Inflammatory macrophage treated with lipopolysaccharide for 4 hours (primary cell): ENCODE data around the gene IGDCC3.

ENCODE experiments used
- DNase-seq: peaks from one replicate; pipeline ENCODE4 v3.0.0-alpha.2; 2020

The IGDCC3 gene

DNA sequence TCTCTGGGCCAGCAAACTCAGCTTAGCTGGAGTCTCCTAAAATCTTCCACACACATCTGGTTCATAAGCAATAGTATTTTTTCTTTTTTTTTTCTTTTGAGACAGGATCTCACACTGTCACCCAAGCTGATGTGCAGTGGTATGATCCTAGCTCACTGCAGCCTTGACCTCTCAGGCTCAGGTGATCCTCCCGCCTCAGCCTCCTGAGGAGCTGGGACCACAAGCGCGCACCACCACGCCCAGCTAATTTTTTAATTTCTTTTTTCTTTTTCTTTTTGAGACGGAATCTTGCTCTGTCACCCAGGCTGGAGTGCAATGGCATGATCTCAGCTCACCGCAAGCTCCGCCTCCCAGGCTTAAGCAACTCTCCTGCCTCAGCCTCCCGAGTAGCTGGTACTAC lies 39.0 kb downstream of the IGDCC3 start:
- no peak for DNase-seq

- DNase-seq = no peak
Observed at GRCh38 chr15:65338366-65338765, 39.4 kb downstream of the IGDCC3 start.

GRCh38 chr15:65337436-65338070 lies 40.2 kb downstream of the IGDCC3 start:
- DNase-seq = no peak

DNA sequence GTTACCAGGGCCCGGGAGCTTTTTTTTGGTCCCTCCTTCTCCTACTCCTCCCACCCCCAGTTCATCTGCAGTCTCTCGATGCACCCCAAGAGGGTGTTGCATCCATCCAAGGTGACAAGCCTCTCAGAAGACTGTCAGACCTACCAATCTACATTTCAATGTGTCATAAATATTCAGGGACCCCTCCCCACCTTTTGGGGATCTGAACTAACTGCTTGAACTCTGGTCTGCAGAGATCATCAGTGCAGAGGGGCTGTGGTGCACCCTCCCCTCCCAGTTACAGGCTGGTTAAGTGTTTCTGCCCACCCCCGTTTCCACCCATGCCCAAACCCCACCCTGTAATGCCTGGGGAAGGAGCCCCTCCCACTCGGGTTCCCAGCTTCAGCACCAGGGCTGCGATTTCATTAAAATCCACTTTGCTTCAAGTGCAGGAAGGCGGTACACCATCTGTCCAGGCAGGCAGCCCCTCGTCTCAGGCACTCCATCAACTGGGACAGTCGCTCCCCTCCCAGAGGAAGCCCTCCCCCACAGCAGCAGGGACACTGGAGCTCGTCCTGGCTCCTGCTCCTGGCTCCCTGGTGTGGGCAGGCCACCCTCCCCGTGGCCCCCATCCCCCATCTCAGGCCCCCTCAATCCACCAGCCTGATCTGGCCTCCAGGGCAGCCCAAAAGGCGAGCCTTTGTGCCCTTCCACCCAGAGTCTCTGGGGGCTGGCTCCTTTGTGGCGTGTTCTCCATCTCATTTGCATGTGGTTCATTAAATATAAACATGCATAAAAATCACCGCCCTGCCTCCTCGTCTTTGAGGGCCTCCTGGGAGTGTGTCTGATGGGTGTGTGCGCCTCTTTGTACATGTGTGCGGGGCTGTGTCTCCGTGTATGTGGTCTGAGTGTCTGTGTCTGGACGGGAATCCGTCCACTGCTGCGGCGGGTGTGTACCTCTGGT lies 41.0 kb downstream of the IGDCC3 start:
- DNase-seq = no peak

DNA sequence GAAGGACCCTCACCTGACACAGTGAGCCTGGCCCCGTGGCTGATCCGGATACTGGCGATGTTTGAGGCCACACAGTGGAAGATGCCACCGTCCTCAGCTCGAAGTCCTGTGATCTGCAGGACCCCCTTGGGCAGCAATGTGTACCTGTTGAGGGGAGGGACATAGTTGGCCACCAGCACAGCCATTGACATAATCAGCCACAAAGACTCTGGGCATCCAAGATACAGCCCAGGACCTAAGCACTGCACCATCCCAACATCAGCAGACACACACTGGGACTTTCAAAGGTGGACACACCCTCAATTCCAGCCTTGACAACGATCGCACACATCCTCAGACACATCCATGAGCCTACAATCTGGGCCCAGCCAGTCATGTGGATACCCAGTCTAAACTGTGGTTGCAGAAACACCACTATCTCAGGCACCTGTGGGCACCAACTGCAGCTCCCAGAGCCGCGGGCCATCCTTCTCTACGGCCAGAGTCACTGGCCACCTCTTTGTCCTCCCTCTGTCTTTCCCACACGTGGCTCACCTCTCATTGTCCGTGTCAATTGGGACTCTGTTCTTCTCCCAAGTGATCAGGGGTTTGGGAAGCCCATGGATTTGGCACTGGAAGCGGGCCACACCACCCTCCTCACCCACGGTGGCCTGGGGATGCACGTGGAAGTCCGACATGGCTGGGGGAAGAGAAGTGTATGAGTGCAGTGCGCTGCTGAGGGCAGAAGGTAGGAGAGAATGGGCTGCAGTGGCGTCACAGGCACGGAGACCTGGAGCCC lies 42.3 kb downstream of the IGDCC3 start:
- DNase-seq = no peak

DNA sequence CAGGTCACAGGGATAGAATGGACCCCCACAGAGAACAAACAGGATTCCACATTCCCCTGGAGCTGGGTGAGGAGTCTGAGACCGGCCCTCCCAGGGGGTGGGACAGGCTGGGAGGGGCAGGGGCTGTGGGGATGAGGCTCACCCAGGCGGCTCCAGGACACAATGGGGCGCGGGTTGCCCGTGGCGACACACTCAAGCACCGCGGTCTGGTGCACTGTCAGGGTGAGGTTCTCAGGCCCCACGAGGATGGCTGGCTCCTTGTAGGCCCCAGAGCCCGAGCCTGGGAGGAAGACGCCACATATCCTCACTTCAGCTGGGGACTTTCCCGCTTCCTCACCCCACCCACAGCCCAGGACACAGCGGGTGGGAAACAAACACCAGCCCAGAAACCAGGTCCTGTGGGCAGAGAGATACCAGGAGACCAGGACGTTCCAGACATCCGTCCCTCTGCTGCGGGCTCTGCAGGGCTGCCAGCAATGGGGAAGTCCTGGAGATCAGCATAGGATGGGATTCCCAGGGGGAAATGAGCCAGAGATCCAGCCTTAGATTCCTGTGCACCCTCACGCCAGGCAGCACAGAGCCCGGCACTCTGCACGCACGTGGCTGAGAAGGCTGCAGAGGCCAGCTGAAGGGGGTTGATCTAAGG lies 43.1 kb downstream of the IGDCC3 start:
- no peak for DNase-seq

DNA sequence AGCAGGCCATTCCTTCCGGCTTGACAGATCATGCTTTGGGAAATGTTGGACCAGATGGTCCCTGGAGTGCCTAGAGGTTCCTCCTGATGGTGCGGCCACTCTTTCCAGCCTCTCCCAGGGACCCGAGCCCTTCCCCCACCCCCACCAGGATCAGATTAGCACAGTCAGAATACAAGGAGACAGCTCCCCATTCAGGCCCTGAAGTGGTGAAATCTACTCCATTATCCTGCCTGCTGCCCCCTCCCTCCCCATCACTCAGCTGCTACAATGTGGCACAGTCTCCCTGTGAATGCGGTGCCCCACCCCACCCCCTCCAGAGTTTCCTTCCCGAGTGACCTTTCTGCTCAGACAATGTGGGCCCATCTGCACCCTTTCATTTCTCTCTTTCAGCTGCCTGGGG lies 43.9 kb downstream of the IGDCC3 start:
- DNase-seq = no peak

- DNase-seq = no peak
Observed at GRCh38 chr15:65333148-65333820, 44.5 kb downstream of the IGDCC3 start.

- DNase-seq = no peak
Observed at GRCh38 chr15:65332391-65333147, 45.2 kb downstream of the IGDCC3 start.

DNA sequence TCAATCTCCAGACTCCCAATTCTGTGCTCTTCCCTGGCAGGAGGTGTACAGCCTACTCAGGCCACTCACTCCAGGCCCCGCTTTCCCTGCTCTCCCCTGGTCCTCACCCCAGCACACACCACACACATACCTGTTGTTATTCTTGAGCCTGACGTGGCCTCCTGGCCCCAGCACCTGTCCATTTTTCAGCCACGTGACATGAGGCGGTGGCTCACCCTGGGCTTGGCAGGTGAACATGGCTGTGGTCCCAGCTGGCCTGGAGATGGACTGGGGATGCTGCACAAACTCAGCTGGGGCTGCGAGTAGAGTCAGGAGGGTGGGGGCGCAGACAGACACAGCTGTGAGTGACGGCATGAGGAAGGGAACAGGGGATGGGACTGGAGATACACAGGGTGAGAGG lies 46.0 kb downstream of the IGDCC3 start:
- DNase-seq = no peak

DNA sequence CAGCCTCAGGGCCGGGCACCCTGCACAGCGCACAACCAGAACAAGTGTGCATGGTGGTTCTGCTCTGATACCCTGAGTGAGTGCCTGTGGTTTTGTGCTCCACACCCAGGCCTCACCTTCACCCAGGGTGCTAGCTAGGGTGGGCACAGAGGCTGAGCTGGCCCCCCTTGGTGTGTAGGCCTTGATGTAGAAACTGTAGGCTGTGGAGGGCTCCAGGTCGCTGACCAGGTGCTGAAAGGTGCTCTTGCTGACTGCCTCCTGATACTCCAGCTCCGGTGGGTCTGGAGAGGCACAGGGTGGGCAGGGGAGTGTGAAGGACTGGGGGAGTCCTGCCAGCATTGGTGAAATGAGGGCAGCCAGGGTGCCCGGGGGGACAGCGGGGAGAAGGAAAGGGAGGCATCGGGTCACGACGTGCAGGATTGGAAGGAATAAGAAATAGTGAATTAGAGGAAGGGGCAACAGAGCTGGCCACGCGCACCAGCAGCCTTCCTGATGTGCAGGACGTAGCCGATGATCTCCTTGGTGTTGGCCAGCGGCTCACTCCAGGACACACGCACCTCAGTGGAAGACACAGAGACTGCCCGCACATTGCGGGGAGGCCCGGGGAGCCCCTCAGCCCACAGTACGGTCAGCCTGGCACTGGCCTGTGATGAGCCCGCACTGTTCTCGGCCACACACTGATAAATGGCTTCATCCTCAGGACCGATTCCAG lies 46.7 kb downstream of the IGDCC3 start:
- no peak for DNase-seq

DNA sequence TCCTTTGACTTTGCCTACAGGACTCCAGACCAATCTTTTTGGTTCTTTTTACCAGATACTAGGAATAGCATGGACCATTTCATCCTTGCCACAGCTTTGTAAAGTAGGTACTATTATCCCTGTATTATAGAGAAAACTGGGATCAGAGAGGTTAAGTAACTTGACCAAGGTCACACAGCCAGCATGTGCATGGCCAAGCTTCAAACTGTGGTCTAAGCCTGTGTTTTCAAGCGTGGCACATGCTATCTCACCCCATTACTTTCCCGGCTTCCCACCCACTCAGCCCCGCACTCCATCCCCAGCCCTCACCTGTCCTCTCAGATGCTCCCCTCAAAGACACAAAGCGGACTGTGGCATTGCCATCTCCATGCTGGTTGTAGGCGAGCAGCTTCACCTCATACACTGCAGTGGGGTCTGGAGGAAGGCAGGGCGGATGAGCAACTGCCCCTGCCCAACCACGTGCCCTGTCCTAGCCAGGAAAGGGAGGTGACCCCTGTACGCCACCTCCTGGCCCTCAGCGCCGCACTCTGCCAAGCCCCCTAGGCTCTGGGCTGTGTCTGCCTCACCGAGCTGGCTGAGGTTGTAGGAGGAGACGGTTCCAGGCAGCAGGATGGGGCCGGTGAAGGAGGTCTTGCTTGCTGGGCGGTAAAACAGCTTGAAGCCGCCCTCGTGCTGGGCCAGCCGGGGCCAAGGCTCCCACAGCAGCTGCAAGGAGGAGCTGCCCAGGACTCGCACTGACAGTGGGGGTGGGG lies 47.6 kb downstream of the IGDCC3 start:
- DNase-seq = no peak

- no peak for DNase-seq
Observed at GRCh38 chr15:65329288-65329983, 48.4 kb downstream of the IGDCC3 start.

DNA sequence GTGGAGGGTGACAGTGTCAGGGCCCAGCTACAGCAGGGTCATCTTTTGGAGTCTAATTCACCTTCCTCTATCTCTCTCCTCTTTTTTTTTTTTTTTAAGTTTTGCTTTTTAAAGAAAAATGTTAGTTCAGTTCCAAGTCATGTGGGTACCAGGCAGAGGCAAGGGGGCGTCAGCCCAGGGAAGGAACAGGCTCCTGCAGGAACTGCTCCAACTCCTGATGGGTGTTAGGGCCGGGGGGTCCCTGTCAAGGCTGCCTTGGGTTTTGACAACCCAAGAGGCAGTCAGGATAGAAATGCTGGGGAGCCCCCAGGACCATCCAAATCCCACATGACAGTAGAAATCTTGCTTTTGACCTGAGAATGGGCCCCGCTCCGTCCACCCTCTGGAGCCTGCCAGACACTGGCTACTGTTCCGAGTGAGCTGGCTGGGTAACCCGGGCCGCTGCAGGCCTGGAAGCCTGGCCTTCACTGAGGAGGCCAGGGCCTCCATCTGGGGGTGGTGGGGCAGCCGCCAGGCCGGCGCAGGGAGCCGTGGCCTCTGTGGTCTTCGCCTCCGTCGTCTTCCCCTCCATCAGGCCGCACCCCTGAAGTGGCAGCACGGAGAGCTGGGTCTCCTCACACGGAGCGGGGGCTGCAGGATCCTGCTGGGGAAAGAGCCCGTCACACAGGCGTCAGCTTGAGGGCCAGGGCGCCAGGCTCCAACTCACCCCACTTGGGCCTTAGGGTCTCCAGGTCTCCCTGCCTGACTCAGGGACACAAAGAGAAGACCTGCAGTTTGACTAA lies 49.1 kb downstream of the IGDCC3 start:
- no peak for DNase-seq

GRCh38 chr15:65327651-65328393 lies 50.0 kb downstream of the IGDCC3 start:
- no peak for DNase-seq

DNA sequence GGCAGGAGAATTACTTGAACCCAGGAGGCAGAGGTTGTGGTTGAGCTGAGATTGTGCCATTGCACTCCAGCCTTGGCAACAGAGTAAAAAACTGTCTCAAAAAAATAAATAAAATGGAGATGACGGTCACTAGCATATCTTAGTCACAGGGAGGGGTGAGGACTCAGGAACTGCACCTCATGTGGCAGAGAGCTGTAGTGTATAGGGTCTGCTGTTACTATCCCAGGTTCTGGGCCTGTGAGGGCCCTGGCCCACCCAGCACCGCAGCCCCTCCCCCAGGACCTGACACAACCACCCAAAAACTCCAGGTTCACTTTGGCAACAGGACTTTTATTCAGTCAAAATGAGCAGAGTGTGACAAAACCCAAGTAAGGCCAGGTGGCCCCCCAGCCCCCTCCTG lies 51.0 kb downstream of the IGDCC3 start:
- DNase-seq = no peak

GRCh38 chr15:65326117-65326526 lies 51.7 kb downstream of the IGDCC3 start:
- no peak for DNase-seq

DNA sequence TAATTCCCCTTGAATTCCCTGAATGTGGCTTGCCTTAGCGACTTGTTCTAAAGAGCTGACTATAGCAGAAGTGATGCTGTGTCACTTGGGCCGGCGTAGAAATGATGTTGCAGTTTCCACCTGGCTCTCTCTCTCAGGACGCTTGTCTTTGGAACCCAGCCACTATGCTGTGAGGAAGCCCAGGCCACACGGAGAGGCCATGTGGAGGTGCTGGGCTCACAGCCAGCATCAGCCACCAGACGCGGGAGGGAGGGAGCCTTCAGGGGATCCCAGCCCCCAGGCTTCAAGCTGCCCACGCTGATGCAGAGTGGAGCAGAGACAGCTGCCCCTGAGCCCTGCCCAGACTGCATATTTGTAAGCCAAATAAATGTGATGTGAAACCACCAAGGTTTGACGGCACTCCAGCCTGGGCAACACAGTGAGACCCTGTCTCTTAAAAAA lies 54.7 kb downstream of the IGDCC3 start:
- DNase-seq = no peak
